ENCODE results near the gene MRPL1.
A peak's percentile ranks its signal among the peaks of the same experiment; 100 is the strongest.

MRPL1 gene

GRCh38 chr4:77852892-77853495, 9.6 kb upstream of the MRPL1 start:
- no peak overlapping the region for H3K4me3 ChIP-seq (ENCODE audit: low read depth, low read length)
- peak; percentile 82 for DNase-seq (ENCODE audit: low read depth)
- TF ChIP-seq MAX (IDR thresholded peaks at IDR 0.05; ENCODE audit: low read depth, low read length) (no peak), CTCF (IDR thresholded peaks at IDR 0.05; ENCODE audit: low read depth, low read length) (no peak), MYC (IDR thresholded peaks at IDR 0.05; ENCODE audit: low read depth, low read length) (no peak; the same call in 1 of the 2 replicates), POLR2A (IDR thresholded peaks at IDR 0.05; ENCODE audit: extremely low read depth, insufficient read length) (no peak)

- DNase-seq (ENCODE audit: low read depth): no peak
- no peak overlapping the region for H3K4me3 ChIP-seq (ENCODE audit: low read depth, low read length)
- TF ChIP-seq POLR2A (IDR thresholded peaks at IDR 0.05; ENCODE audit: extremely low read depth, insufficient read length): no peak
These were observed 8.1 kb upstream of the MRPL1 start for GRCh38 chr4:77854431-77855111.

GRCh38 chr4:77856152-77856551, 6.5 kb upstream of the MRPL1 start:
- no peak for DNase-seq (ENCODE audit: low read depth)
- H3K4me3 ChIP-seq (ENCODE audit: low read depth, low read length): no peak overlapping the region
- TF ChIP-seq MAX (IDR thresholded peaks at IDR 0.05; ENCODE audit: low read depth, low read length): no peak
- no peak for TF ChIP-seq CTCF (IDR thresholded peaks at IDR 0.05; ENCODE audit: low read depth, low read length)
- no peak for TF ChIP-seq POLR2A (IDR thresholded peaks at IDR 0.05; ENCODE audit: extremely low read depth, insufficient read length)
- no peak for TF ChIP-seq MYC (IDR thresholded peaks at IDR 0.05; ENCODE audit: low read depth, low read length)

GRCh38 chr4:77859256-77859655, 3.4 kb upstream of the MRPL1 start:
- H3K4me3 ChIP-seq (ENCODE audit: low read depth, low read length): no peak overlapping the region
- DNase-seq (ENCODE audit: low read depth): no peak
- no peak for TF ChIP-seq MAX (IDR thresholded peaks at IDR 0.05; ENCODE audit: low read depth, low read length)
- TF ChIP-seq MYC (IDR thresholded peaks at IDR 0.05; ENCODE audit: low read depth, low read length): no peak
- TF ChIP-seq CTCF (IDR thresholded peaks at IDR 0.05; ENCODE audit: low read depth, low read length): no peak
- TF ChIP-seq POLR2A (IDR thresholded peaks at IDR 0.05; ENCODE audit: extremely low read depth, insufficient read length): no peak

GRCh38 chr4:77861495-77861894, 1.1 kb upstream of the MRPL1 start:
- H3K4me3 ChIP-seq (ENCODE audit: low read depth, low read length): peak overlapping the region; percentile 94
- DNase-seq (ENCODE audit: low read depth): no peak
- TF ChIP-seq POLR2A (IDR thresholded peaks at IDR 0.05; ENCODE audit: extremely low read depth, insufficient read length) (no peak), MAX (IDR thresholded peaks at IDR 0.05; ENCODE audit: low read depth, low read length) (no peak), CTCF (IDR thresholded peaks at IDR 0.05; ENCODE audit: low read depth, low read length) (no peak), MYC (IDR thresholded peaks at IDR 0.05; ENCODE audit: low read depth, low read length) (no peak)

GRCh38 chr4:77863341-77863740, 711 bp downstream of the MRPL1 start:
- H3K4me3 ChIP-seq (ENCODE audit: low read depth, low read length): peak overlapping the region; percentile 94
- DNase-seq (ENCODE audit: low read depth): peak; percentile 29

- TF ChIP-seq POLR2A (IDR thresholded peaks at IDR 0.05; ENCODE audit: extremely low read depth, insufficient read length) (no peak), CTCF (IDR thresholded peaks at IDR 0.05; ENCODE audit: low read depth, low read length) (no peak), MYC (IDR thresholded peaks at IDR 0.05; ENCODE audit: low read depth, low read length) (no peak), MAX (IDR thresholded peaks at IDR 0.05; ENCODE audit: low read depth, low read length) (no peak)
These were observed 2.6 kb downstream of the MRPL1 start for GRCh38 chr4:77865259-77865658.

More at GRCh38 chr4:77865259-77865658, 2.6 kb downstream of the MRPL1 start:
- no peak overlapping the region for H3K4me3 ChIP-seq (ENCODE audit: low read depth, low read length)
- DNase-seq (ENCODE audit: low read depth): no peak

Measured in NB4 (cell line).